HG03342 (cell line): Measurements from ENCODE around the gene MTHFSD.

Source experiments
- ATAC-seq: cut with Tn5 transposase; IDR thresholded peaks from one replicate; pipeline ENCODE4 v1.9.1; 2021; ENCODE audit warnings: mild to moderate bottlenecking, moderate library complexity; ENCODE audit not compliant: unreplicated experiment

MTHFSD gene

GRCh38 chr16:86531641-86532525 is 23.2 kb downstream of the MTHFSD start:
- ATAC-seq, result no peak

GRCh38 chr16:86531191-86531545 is 23.9 kb downstream of the MTHFSD start:
- ATAC-seq, result no peak

GRCh38 chr16:86530251-86531190 is 24.5 kb downstream of the MTHFSD start:
- ATAC-seq, result no peak

- no peak for ATAC-seq
These were observed 25.9 kb downstream of the MTHFSD start for GRCh38 chr16:86529160-86529559.

GRCh38 chr16:86528061-86528929 is 26.7 kb downstream of the MTHFSD start:
- ATAC-seq, result no peak

GRCh38 chr16:86527366-86527765 is 27.7 kb downstream of the MTHFSD start:
- ATAC-seq, result no peak

- ATAC-seq, result no peak
These were observed 29.3 kb downstream of the MTHFSD start for GRCh38 chr16:86525696-86526095.

- ATAC-seq, result no peak
These were observed 31.0 kb downstream of the MTHFSD start for GRCh38 chr16:86524029-86524428.

- no peak for ATAC-seq
These were observed 31.8 kb downstream of the MTHFSD start for GRCh38 chr16:86523166-86523740.

GRCh38 chr16:86522634-86523033 is 32.4 kb downstream of the MTHFSD start:
- ATAC-seq, result no peak

- ATAC-seq, result no peak
These were observed 33.5 kb downstream of the MTHFSD start for GRCh38 chr16:86521236-86522197.

GRCh38 chr16:86520317-86521210 is 34.5 kb downstream of the MTHFSD start:
- no peak for ATAC-seq

- ATAC-seq, result no peak
These were observed 35.3 kb downstream of the MTHFSD start for GRCh38 chr16:86519649-86520316.

- ATAC-seq, result no peak
These were observed 35.9 kb downstream of the MTHFSD start for GRCh38 chr16:86519007-86519648.

- no peak for ATAC-seq
These were observed 37.3 kb downstream of the MTHFSD start for GRCh38 chr16:86517652-86518258.

GRCh38 chr16:86517033-86517432 is 38.0 kb downstream of the MTHFSD start:
- no peak for ATAC-seq

- ATAC-seq, result no peak
These were observed 38.4 kb downstream of the MTHFSD start for GRCh38 chr16:86516623-86517003.
